Uterus (tissue), 2 donors: ENCODE measurements around the gene ZNF205.

Experiments
- POLR2A ChIP-seq, 2 donors: fragments of 450-650 bp; IDR thresholded peaks; one replicate each; pipeline ENCODE4 v1.6.1; 2016; ENCODE audit warnings: antibody characterized with exemption in 2 of 2, mild to moderate bottlenecking in 1 of 2, moderate library complexity in 1 of 2
- TF ChIP-seq, protein P1 (sequence below), 4 experiments: fragments of 200-600 bp in 2 of 4; fragments of 450-650 bp in 2 of 4; sonication (generic) in 2 of 4; IDR thresholded peaks; one replicate each; pipeline ENCODE4 v1.5.1; 2016 to 2019; ENCODE audit warnings: antibody characterized with exemption in 4 of 4, mild to moderate bottlenecking in 2 of 4, moderate library complexity in 1 of 4

DNA sequence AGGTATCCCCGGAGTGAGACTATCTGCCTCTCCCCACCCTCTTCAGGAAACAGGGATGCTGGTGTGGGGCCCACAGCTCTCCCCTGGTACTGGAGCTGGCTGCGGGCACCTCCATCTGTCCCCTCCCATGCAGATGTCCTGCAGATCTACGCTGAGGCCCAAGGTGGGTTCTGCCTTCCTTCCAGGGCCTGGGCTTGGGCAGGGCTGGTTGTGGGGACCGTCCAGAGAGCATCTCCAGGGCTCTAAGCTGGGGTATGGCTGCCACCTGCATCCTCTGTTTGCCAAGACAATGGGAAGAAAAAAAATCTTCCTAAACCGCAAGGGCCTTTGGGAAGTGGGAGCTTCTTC is 35.3 kb downstream of the ZNF205 start:
- TF ChIP-seq, protein P1, sequence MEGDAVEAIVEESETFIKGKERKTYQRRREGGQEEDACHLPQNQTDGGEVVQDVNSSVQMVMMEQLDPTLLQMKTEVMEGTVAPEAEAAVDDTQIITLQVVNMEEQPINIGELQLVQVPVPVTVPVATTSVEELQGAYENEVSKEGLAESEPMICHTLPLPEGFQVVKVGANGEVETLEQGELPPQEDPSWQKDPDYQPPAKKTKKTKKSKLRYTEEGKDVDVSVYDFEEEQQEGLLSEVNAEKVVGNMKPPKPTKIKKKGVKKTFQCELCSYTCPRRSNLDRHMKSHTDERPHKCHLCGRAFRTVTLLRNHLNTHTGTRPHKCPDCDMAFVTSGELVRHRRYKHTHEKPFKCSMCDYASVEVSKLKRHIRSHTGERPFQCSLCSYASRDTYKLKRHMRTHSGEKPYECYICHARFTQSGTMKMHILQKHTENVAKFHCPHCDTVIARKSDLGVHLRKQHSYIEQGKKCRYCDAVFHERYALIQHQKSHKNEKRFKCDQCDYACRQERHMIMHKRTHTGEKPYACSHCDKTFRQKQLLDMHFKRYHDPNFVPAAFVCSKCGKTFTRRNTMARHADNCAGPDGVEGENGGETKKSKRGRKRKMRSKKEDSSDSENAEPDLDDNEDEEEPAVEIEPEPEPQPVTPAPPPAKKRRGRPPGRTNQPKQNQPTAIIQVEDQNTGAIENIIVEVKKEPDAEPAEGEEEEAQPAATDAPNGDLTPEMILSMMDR (IDR thresholded peaks at IDR 0.05): no peak
- TF ChIP-seq POLR2A (IDR thresholded peaks at IDR 0.05): no peak
